Measurements from ENCODE around the gene PPFIA3. TPM values are rescaled to one million over a fixed set of nuclear protein-coding genes. Genes with fewer than 3 reads are reported as not detected.

The PPFIA3 gene
- total and polyA plus RNA-seq, 2 donors (not counting 1 experiment from before 2014, with no cell fraction given): 0.62 to 1.3 TPM

DNA sequence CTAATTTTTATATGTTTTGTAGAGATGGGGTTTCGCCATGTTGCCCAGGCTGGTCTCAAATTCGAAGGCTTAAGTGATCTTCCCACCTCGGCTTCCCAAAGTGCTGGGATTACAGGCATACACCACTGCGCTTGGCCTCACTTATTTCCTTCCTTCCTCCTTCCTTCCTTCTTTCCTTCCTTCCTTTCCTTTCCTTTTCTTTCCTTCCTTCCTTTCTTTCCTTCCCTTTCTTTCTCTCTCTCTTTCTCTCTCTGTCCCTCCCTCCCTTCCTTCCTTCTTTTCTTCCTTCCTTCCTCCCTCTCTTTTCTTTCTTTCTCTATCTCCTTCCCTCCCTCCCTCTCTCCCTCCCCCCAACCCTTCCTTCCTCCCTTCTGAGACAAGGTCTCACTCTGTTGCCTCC is 75.1 kb downstream of the PPFIA3 start:
- Histone ChIP-seq H3K4me1 (ENCODE audit: control insufficient read depth, extremely low read depth, insufficient read depth, low read length) (no peaks in the 10 kb centered on the region), H4K20me1 (ENCODE audit: control insufficient read depth, extremely low read depth, insufficient read depth, low read length) (no peaks in the 10 kb centered on the region), H3K36me3 (ENCODE audit: control insufficient read depth, insufficient read depth, low read length) (no peaks in the 10 kb centered on the region), H3K27me3 (ENCODE audit: control insufficient read depth, insufficient read depth, low read length) (no peaks in the 10 kb centered on the region), H3K4me2 (ENCODE audit: extremely low read depth, insufficient read depth, low read length) (no peak overlapping the region), H3K4me3 (replicated peaks in 1 of 4; ENCODE audit: control extremely low read depth in 1 of 4, insufficient read depth in 1 of 4, low read depth in 3 of 4, low read length in 4 of 4) (no peak overlapping the region), H3K79me2 (ENCODE audit: control insufficient read depth, insufficient read depth, low read length) (no peaks in the 10 kb centered on the region), H3K9me3 (ENCODE audit: control insufficient read depth, insufficient read depth, low read depth, low read length) (no peaks in the 10 kb centered on the region), H3K9ac (ENCODE audit: insufficient read depth, low read length) (no peak overlapping the region), H3K27ac (ENCODE audit: insufficient read depth, low read length) (no peak overlapping the region), H2AFZ (ENCODE audit: low read length) (no peak overlapping the region)
- no peak for DNase-seq (ENCODE audit: low read depth in 2 of 2)
- TF ChIP-seq, protein P1, sequence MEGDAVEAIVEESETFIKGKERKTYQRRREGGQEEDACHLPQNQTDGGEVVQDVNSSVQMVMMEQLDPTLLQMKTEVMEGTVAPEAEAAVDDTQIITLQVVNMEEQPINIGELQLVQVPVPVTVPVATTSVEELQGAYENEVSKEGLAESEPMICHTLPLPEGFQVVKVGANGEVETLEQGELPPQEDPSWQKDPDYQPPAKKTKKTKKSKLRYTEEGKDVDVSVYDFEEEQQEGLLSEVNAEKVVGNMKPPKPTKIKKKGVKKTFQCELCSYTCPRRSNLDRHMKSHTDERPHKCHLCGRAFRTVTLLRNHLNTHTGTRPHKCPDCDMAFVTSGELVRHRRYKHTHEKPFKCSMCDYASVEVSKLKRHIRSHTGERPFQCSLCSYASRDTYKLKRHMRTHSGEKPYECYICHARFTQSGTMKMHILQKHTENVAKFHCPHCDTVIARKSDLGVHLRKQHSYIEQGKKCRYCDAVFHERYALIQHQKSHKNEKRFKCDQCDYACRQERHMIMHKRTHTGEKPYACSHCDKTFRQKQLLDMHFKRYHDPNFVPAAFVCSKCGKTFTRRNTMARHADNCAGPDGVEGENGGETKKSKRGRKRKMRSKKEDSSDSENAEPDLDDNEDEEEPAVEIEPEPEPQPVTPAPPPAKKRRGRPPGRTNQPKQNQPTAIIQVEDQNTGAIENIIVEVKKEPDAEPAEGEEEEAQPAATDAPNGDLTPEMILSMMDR (conservative IDR thresholded peaks at IDR 0.05 in 1 of 2, IDR thresholded peaks at IDR 0.05 in 1 of 2; ENCODE audit: low read depth in 1 of 2, low read length in 2 of 2): no peak
- TF ChIP-seq EZH2 (IDR thresholded peaks at IDR 0.05; ENCODE audit: low read length, missing control alignments): no peak

DNA sequence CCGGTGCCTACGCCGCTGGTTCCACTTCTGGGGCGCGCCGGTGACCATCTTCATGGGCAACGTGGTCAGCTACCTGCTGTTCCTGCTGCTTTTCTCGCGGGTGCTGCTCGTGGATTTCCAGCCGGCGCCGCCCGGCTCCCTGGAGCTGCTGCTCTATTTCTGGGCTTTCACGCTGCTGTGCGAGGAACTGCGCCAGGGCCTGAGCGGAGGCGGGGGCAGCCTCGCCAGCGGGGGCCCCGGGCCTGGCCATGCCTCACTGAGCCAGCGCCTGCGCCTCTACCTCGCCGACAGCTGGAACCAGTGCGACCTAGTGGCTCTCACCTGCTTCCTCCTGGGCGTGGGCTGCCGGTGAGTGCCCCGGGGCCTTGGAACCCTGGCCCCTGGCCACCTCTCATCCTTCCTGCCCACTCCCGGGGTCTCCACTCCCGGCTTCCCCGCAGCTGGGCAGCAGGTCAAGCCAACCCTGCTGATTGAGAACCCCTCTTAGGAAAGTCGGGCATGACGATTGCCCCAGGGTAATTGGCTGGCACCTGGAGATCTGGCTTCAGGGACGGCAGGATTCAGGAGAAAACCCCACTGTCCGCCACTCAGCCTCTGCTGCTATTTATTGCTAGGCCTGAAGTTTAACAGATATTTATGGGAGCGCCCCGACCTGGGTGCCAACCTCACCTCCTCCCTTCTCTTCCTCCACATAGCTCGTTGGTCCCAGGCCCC is 77.3 kb downstream of the PPFIA3 start:
- Histone ChIP-seq H3K4me1 (ENCODE audit: control insufficient read depth, extremely low read depth, insufficient read depth, low read length) (no peaks in the 10 kb centered on the region), H3K79me2 (ENCODE audit: control insufficient read depth, insufficient read depth, low read length) (no peaks in the 10 kb centered on the region), H3K9me3 (ENCODE audit: control insufficient read depth, insufficient read depth, low read depth, low read length) (no peaks in the 10 kb centered on the region), H3K36me3 (ENCODE audit: control insufficient read depth, insufficient read depth, low read length) (peaks cover 6% of the 10 kb centered on the region), H3K4me2 (ENCODE audit: extremely low read depth, insufficient read depth, low read length) (no peak overlapping the region), H4K20me1 (ENCODE audit: control insufficient read depth, extremely low read depth, insufficient read depth, low read length) (no peaks in the 10 kb centered on the region), H3K9ac (ENCODE audit: insufficient read depth, low read length) (no peak overlapping the region), H3K27me3 (ENCODE audit: control insufficient read depth, insufficient read depth, low read length) (no peaks in the 10 kb centered on the region), H3K27ac (ENCODE audit: insufficient read depth, low read length) (no peak overlapping the region), H3K4me3 (replicated peaks in 1 of 4; ENCODE audit: control extremely low read depth in 1 of 4, insufficient read depth in 1 of 4, low read depth in 3 of 4, low read length in 4 of 4) (no peak overlapping the region), H2AFZ (ENCODE audit: low read length) (no peak overlapping the region)
- TF ChIP-seq, protein P1 (conservative IDR thresholded peaks at IDR 0.05 in 1 of 2, IDR thresholded peaks at IDR 0.05 in 1 of 2; ENCODE audit: low read depth in 1 of 2, low read length in 2 of 2): no peak
- TF ChIP-seq EZH2 (IDR thresholded peaks at IDR 0.05; ENCODE audit: low read length, missing control alignments): no peak
- DNase-seq (ENCODE audit: low read depth in 2 of 2): peak in 1 of 2 donors; percentile 14

DNA sequence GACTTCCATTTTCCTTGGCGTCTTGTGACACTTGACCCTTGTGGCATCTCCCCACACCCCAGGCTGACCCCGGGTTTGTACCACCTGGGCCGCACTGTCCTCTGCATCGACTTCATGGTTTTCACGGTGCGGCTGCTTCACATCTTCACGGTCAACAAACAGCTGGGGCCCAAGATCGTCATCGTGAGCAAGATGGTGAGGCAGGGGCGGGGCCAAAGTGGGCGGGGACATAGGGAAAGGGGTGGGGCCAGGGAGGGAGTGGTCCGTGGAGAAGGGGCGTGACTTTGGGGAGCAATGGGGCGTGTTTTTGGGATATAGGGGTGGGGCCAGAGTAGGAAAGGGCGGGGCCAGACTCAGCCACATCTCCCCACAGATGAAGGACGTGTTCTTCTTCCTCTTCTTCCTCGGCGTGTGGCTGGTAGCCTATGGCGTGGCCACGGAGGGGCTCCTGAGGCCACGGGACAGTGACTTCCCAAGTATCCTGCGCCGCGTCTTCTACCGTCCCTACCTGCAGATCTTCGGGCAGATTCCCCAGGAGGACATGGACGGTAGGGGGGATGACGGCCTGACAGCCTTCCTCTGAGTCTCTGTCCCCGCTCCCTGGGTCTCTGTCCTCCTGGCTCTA is 81.0 kb downstream of the PPFIA3 start:
- no peak overlapping the region for H2AFZ ChIP-seq (ENCODE audit: low read length)
- H3K9me3 ChIP-seq (ENCODE audit: control insufficient read depth, insufficient read depth, low read depth, low read length): no peaks in the 10 kb centered on the region
- H4K20me1 ChIP-seq (ENCODE audit: control insufficient read depth, extremely low read depth, insufficient read depth, low read length): no peaks in the 10 kb centered on the region
- no peak overlapping the region for H3K27ac ChIP-seq (ENCODE audit: insufficient read depth, low read length)
- no peaks in the 10 kb centered on the region for H3K27me3 ChIP-seq (ENCODE audit: control insufficient read depth, insufficient read depth, low read length)
- no peak for TF ChIP-seq EZH2 (IDR thresholded peaks at IDR 0.05; ENCODE audit: low read length, missing control alignments)
- TF ChIP-seq, protein P1 (conservative IDR thresholded peaks at IDR 0.05 in 1 of 2, IDR thresholded peaks at IDR 0.05 in 1 of 2; ENCODE audit: low read depth in 1 of 2, low read length in 2 of 2): no peak
- H3K79me2 ChIP-seq (ENCODE audit: control insufficient read depth, insufficient read depth, low read length): no peaks in the 10 kb centered on the region
- H3K4me3 ChIP-seq (replicated peaks in 1 of 4; ENCODE audit: control extremely low read depth in 1 of 4, insufficient read depth in 1 of 4, low read depth in 3 of 4, low read length in 4 of 4): no peak overlapping the region
- H3K4me2 ChIP-seq (ENCODE audit: extremely low read depth, insufficient read depth, low read length): no peak overlapping the region
- no peaks in the 10 kb centered on the region for H3K4me1 ChIP-seq (ENCODE audit: control insufficient read depth, extremely low read depth, insufficient read depth, low read length)
- H3K9ac ChIP-seq (ENCODE audit: insufficient read depth, low read length): no peak overlapping the region
- peaks cover 8% of the 10 kb centered on the region for H3K36me3 ChIP-seq (ENCODE audit: control insufficient read depth, insufficient read depth, low read length)
- no peak for DNase-seq (ENCODE audit: low read depth in 2 of 2)

Other genes with a start within 250 kb of the PPFIA3 start
- gene PPP1R15A, start 247.1 kb upstream of the PPFIA3 start, total RNA-seq: 87.3 and 166 TPM in 2 replicates
- 46.3 and 116 TPM in 2 replicates for gene PPP1R15A, start 247.1 kb upstream of the PPFIA3 start, polyA plus RNA-seq
- gene TULP2, start 220.8 kb upstream of the PPFIA3 start, total RNA-seq: 0.51 and 0.83 TPM in 2 replicates
- gene TULP2, start 220.8 kb upstream of the PPFIA3 start, polyA plus RNA-seq: 0.10 and 0.28 TPM in 2 replicates
- 130 and 137 TPM in 2 replicates for gene NUCB1, start 219.2 kb upstream of the PPFIA3 start, total RNA-seq
- gene NUCB1, start 219.2 kb upstream of the PPFIA3 start, polyA plus RNA-seq: 101 and 129 TPM in 2 replicates
- 0.17 TPM in 1 of 2 replicates, not detected in the other for gene DHDH, start 185.8 kb upstream of the PPFIA3 start, total RNA-seq
- 0.08 TPM in 1 of 2 replicates, not detected in the other for gene DHDH, start 185.8 kb upstream of the PPFIA3 start, polyA plus RNA-seq
- 106 and 194 TPM in 2 replicates for gene BAX, start 164.7 kb upstream of the PPFIA3 start, total RNA-seq
- 70.1 and 90.3 TPM in 2 replicates for gene BAX, start 164.7 kb upstream of the PPFIA3 start, polyA plus RNA-seq
- gene FTL, start 154.2 kb upstream of the PPFIA3 start, total RNA-seq: 6,440 and 8,266 TPM in 2 replicates
- gene FTL, start 154.2 kb upstream of the PPFIA3 start, polyA plus RNA-seq: 1,844 and 2,689 TPM in 2 replicates
- gene GYS1, start 126.2 kb upstream of the PPFIA3 start, total RNA-seq: 18.7 and 31.2 TPM in 2 replicates
- 42.8 and 43.0 TPM in 2 replicates for gene GYS1, start 126.2 kb upstream of the PPFIA3 start, polyA plus RNA-seq
- 128 and 158 TPM in 2 replicates for gene RUVBL2, start 125.7 kb upstream of the PPFIA3 start, total RNA-seq
- 77.6 and 157 TPM in 2 replicates for gene RUVBL2, start 125.7 kb upstream of the PPFIA3 start, polyA plus RNA-seq
- gene LHB, start 102.5 kb upstream of the PPFIA3 start, total RNA-seq: not detected in 2 replicates
- gene LHB, start 102.5 kb upstream of the PPFIA3 start, polyA plus RNA-seq: 0.17 TPM in 1 of 2 replicates, not detected in the other
- not detected in 2 replicates for gene CGB3, start 95.2 kb upstream of the PPFIA3 start, total RNA-seq
- gene CGB3, start 95.2 kb upstream of the PPFIA3 start, polyA plus RNA-seq: not detected in 2 replicates
- not detected in 2 replicates for gene CGB2, start 87.7 kb upstream of the PPFIA3 start, total RNA-seq
- not detected in 2 replicates for gene CGB2, start 87.7 kb upstream of the PPFIA3 start, polyA plus RNA-seq
- not detected in 2 replicates for gene CGB1, start 82.6 kb upstream of the PPFIA3 start, total RNA-seq
- not detected in 2 replicates for gene CGB1, start 82.6 kb upstream of the PPFIA3 start, polyA plus RNA-seq
- gene CGB5, start 75.7 kb upstream of the PPFIA3 start, total RNA-seq: not detected in 2 replicates
- not detected in 2 replicates for gene CGB5, start 75.7 kb upstream of the PPFIA3 start, polyA plus RNA-seq
- gene CGB8, start 70.4 kb upstream of the PPFIA3 start, total RNA-seq: not detected in 2 replicates
- gene CGB8, start 70.4 kb upstream of the PPFIA3 start, polyA plus RNA-seq: not detected in 2 replicates
- gene CGB7, start 61.8 kb upstream of the PPFIA3 start, total RNA-seq: under 0.01 TPM in 2 replicates
- 0.07 and 0.12 TPM in 2 replicates for gene CGB7, start 61.8 kb upstream of the PPFIA3 start, polyA plus RNA-seq
- gene NTF4, start 54.7 kb upstream of the PPFIA3 start, total RNA-seq: not detected in 2 replicates
- not detected in 2 replicates for gene NTF4, start 54.7 kb upstream of the PPFIA3 start, polyA plus RNA-seq
- gene KCNA7, start 46.8 kb upstream of the PPFIA3 start, total RNA-seq: not detected in 2 replicates
- gene KCNA7, start 46.8 kb upstream of the PPFIA3 start, polyA plus RNA-seq: not detected in 2 replicates
- 114 and 142 TPM in 2 replicates for gene SNRNP70, start 34.1 kb upstream of the PPFIA3 start, total RNA-seq
- 72.2 and 83.0 TPM in 2 replicates for gene SNRNP70, start 34.1 kb upstream of the PPFIA3 start, polyA plus RNA-seq
- gene LIN7B, start 5.2 kb upstream of the PPFIA3 start, total RNA-seq: 8.0 and 10.9 TPM in 2 replicates
- gene LIN7B, start 5.2 kb upstream of the PPFIA3 start, polyA plus RNA-seq: 2.6 TPM in 2 replicates
- 0.51 and 0.83 TPM in 2 replicates for gene C19orf73, start 401 bp upstream of the PPFIA3 start, total RNA-seq
- 0.27 and 0.30 TPM in 2 replicates for gene C19orf73, start 401 bp upstream of the PPFIA3 start, polyA plus RNA-seq
- gene HRC, start 35.9 kb downstream of the PPFIA3 start, total RNA-seq: under 0.01 TPM in 1 of 2 replicates, not detected in the other
- 0.16 TPM in 1 of 2 replicates, not detected in the other for gene HRC, start 35.9 kb downstream of the PPFIA3 start, polyA plus RNA-seq
- gene TRPM4, start 38.2 kb downstream of the PPFIA3 start, total RNA-seq: 6.9 and 18.7 TPM in 2 replicates
- 6.1 and 6.7 TPM in 2 replicates for gene TRPM4, start 38.2 kb downstream of the PPFIA3 start, polyA plus RNA-seq
- gene SLC6A16, start 205.6 kb downstream of the PPFIA3 start, total RNA-seq: under 0.01 TPM in 2 replicates
- gene SLC6A16, start 205.6 kb downstream of the PPFIA3 start, polyA plus RNA-seq: 0.08 and 0.62 TPM in 2 replicates
- not detected in 2 replicates for gene CD37, start 215.9 kb downstream of the PPFIA3 start, total RNA-seq
- not detected in 2 replicates for gene CD37, start 215.9 kb downstream of the PPFIA3 start, polyA plus RNA-seq
- 19.2 and 24.1 TPM in 2 replicates for gene TEAD2, start 242.9 kb downstream of the PPFIA3 start, total RNA-seq
- gene TEAD2, start 242.9 kb downstream of the PPFIA3 start, polyA plus RNA-seq: 22.0 and 22.7 TPM in 2 replicates
- 0.26 TPM in 1 of 2 replicates, not detected in the other for gene DKKL1, start 244.3 kb downstream of the PPFIA3 start, total RNA-seq
- 0.15 and 0.19 TPM in 2 replicates for gene DKKL1, start 244.3 kb downstream of the PPFIA3 start, polyA plus RNA-seq

Data from fibroblast of lung (primary cell).